ENCODE data around the gene P2RY11.

DNA sequence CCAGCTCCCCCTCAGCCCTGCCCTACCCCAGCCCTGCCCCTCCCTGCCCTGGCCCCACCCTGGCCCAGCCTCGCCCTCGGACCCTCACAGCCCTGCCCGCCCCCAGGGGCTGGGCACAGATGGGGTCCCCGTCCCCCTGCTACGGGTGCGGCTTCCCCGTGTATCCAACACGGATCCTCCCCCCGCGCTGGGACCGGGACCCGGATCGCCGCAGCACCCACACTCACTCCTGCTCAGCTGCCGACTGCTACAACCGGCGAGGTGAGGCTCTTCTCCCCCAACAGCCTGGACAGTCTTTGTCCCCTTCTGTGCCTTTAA lies 20.2 kb upstream of the P2RY11 start:
- TF ChIP-seq, protein P1, sequence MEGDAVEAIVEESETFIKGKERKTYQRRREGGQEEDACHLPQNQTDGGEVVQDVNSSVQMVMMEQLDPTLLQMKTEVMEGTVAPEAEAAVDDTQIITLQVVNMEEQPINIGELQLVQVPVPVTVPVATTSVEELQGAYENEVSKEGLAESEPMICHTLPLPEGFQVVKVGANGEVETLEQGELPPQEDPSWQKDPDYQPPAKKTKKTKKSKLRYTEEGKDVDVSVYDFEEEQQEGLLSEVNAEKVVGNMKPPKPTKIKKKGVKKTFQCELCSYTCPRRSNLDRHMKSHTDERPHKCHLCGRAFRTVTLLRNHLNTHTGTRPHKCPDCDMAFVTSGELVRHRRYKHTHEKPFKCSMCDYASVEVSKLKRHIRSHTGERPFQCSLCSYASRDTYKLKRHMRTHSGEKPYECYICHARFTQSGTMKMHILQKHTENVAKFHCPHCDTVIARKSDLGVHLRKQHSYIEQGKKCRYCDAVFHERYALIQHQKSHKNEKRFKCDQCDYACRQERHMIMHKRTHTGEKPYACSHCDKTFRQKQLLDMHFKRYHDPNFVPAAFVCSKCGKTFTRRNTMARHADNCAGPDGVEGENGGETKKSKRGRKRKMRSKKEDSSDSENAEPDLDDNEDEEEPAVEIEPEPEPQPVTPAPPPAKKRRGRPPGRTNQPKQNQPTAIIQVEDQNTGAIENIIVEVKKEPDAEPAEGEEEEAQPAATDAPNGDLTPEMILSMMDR (IDR thresholded peaks at IDR 0.05 in 2 of 3, conservative IDR thresholded peaks at IDR 0.05 in 1 of 3; ENCODE audit: borderline replicate concordance in 1 of 3, insufficient read depth in 1 of 3, low read depth in 2 of 3, low read length in 2 of 3), result no peak
- no peak for TF ChIP-seq EZH2 (IDR thresholded peaks at IDR 0.05)
- TF ChIP-seq, protein P2, sequence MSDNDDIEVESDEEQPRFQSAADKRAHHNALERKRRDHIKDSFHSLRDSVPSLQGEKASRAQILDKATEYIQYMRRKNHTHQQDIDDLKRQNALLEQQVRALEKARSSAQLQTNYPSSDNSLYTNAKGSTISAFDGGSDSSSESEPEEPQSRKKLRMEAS (IDR thresholded peaks at IDR 0.05), result no peak
- TF ChIP-seq POLR2A (IDR thresholded peaks at IDR 0.05; ENCODE audit: borderline replicate concordance, extremely low read depth, insufficient read depth, insufficient read length), result no peak
- TF ChIP-seq POLR2AphosphoS5 (IDR thresholded peaks at IDR 0.05; ENCODE audit: low read depth, low read length), result no peak
- no peak for TF ChIP-seq JUND (IDR thresholded peaks at IDR 0.05)
- TF ChIP-seq EZH2phosphoT487 (IDR thresholded peaks at IDR 0.05; ENCODE audit: borderline replicate concordance), result no peak
- no peak for TF ChIP-seq RAD21 (IDR thresholded peaks at IDR 0.05; ENCODE audit: low read depth)
- TF ChIP-seq EGR1 (IDR thresholded peaks at IDR 0.05; ENCODE audit: low read depth), result no peak
- no peak for TF ChIP-seq SIN3A (IDR thresholded peaks at IDR 0.05; ENCODE audit: low read depth)
